H1 (cell line): ENCODE results near the gene UBA5. TPM values are rescaled to one million over a fixed set of nuclear protein-coding genes. Genes with fewer than 3 reads are reported as not detected.
A peak's percentile ranks its signal among the peaks of the same experiment; 100 is the strongest.

Source experiments
- CTCF ChIA-PET: fragments of 300-600 bp; sonication (Branson Sonifier 250); formaldehyde crosslinking; loops from one replicate; lab custom pipeline; 2021; ENCODE audit not compliant: partially characterized antibody; lab: Charles Lee
- POLR2A ChIA-PET: fragments of 300-600 bp; sonication (Branson Sonifier 250); formaldehyde crosslinking; loops from one replicate; lab custom pipeline; 2021; ENCODE audit warnings: inconsistent platforms; ENCODE audit not compliant: partially characterized antibody; lab: Charles Lee
- DNase-seq, 2 experiments: peaks; one replicate each; pipeline versions ENCODE4 v3.0.0 to v3.0.0-alpha.2; 2010 to 2022; ENCODE audit warnings: low spot score in 2 of 2, low read depth in 1 of 2, mixed read lengths in 1 of 2
- FAIRE-seq: peaks from 2 replicates; lab custom pipeline; 2011; peaks lifted over from hg19 to GRCh38; lab: Jason Lieb, UNC
- H2AFZ ChIP-seq: 2 replicates; pipeline ENCODE4 v1.8.1; 2012; ENCODE audit warnings: low read length, inconsistent platforms
- H2AK5ac ChIP-seq: 2 replicates; pipeline ENCODE4 v1.6.1; 2013; ENCODE audit warnings: low read depth, low read length
- H2BK120ac ChIP-seq: replicated peaks from 2 replicates; pipeline ENCODE3; 2013; ENCODE audit warnings: low read depth, low read length, inconsistent platforms
- H2BK12ac ChIP-seq: 2 replicates; pipeline ENCODE4 v1.6.1; 2013; ENCODE audit warnings: low read depth, low read length
- H2BK15ac ChIP-seq: 2 replicates; pipeline ENCODE4 v1.6.1; 2013; ENCODE audit warnings: low read length
- H2BK20ac ChIP-seq: 2 replicates; pipeline ENCODE4 v1.6.1; 2013; ENCODE audit warnings: low read length
- H2BK5ac ChIP-seq: 2 replicates; pipeline ENCODE4 v1.6.1; 2013; ENCODE audit warnings: low read depth, low read length
- H3K14ac ChIP-seq: 2 replicates; pipeline ENCODE4 v1.6.1; 2013; ENCODE audit warnings: inconsistent platforms; ENCODE audit not compliant: insufficient read length
- H3K18ac ChIP-seq: 2 replicates; pipeline ENCODE4 v1.6.1; 2013; ENCODE audit warnings: low read length; ENCODE audit errors: extremely low read depth
- H3K23ac ChIP-seq: 2 replicates; pipeline ENCODE4 v1.6.1; 2013; ENCODE audit warnings: inconsistent platforms; ENCODE audit not compliant: insufficient read length
- H3K23me2 ChIP-seq: 2 replicates; pipeline ENCODE4 v1.6.1; 2013; ENCODE audit warnings: low read depth, low read length
- H3K27ac ChIP-seq: 2 replicates; pipeline ENCODE4 v1.6.1; 2011; ENCODE audit warnings: low read depth, low read length, inconsistent platforms
- H3K27me3 ChIP-seq, 4 experiments: replicated peaks in 1 of 4; 1 replicate in 1 of 4; 2 replicates in 3 of 4; pipeline versions ENCODE4 v1.6.1 to v1.8.1; 2011 to 2013; ENCODE audit warnings: low read length in 3 of 4, mild to moderate bottlenecking in 3 of 4, inconsistent platforms in 2 of 4, mixed read lengths in 2 of 4, moderate library complexity in 1 of 4; ENCODE audit not compliant: control insufficient read depth in 3 of 4, insufficient read depth in 3 of 4; ENCODE audit errors: extremely low read depth in 1 of 4
- H3K36me3 ChIP-seq, 4 experiments: 2 replicates each; pipeline versions ENCODE4 v1.6.1 to v1.8.1; 2011 to 2013; ENCODE audit warnings: mild to moderate bottlenecking in 4 of 4, low read length in 3 of 4, moderate library complexity in 2 of 4, control low read depth in 1 of 4, inconsistent platforms in 1 of 4; ENCODE audit not compliant: insufficient read depth in 4 of 4, control insufficient read depth in 2 of 4
- H3K4ac ChIP-seq: replicated peaks from 2 replicates; pipeline ENCODE3; 2013; ENCODE audit warnings: low read length, low read depth, mixed read lengths, inconsistent platforms; ENCODE audit not compliant: insufficient read length
- H3K4me1 ChIP-seq, 4 experiments: replicated peaks in 1 of 4; 1 replicate in 1 of 4; 2 replicates in 3 of 4; pipeline versions ENCODE4 v1.6.1 to v1.8.1; 2011 to 2013; ENCODE audit warnings: low read length in 3 of 4, inconsistent platforms in 2 of 4, mixed read lengths in 1 of 4; ENCODE audit not compliant: insufficient read depth in 4 of 4, control insufficient read depth in 3 of 4
- H3K4me2 ChIP-seq, 2 experiments: 2 replicates each; pipeline versions ENCODE4 v1.6.1 to v1.8.1; 2011 to 2013; ENCODE audit warnings: low read depth in 2 of 2, low read length in 2 of 2, control low read depth in 1 of 2, inconsistent platforms in 1 of 2, mild to moderate bottlenecking in 1 of 2; ENCODE audit not compliant: insufficient read depth in 1 of 2
- H3K4me3 ChIP-seq, 4 experiments: fragments of 200-600, 300-600 bp in 1 of 4; sonication (generic), shearing (Covaris generic), sonication (Bioruptor Twin) in 1 of 4; 2 replicates each; pipeline versions ENCODE4 v1.5.1 to v1.8.1; 2011 to 2016; ENCODE audit warnings: low read length in 4 of 4, low read depth in 3 of 4, control low read depth in 2 of 4, inconsistent platforms in 2 of 4, mild to moderate bottlenecking in 2 of 4, mixed read lengths in 1 of 4, moderate library complexity in 1 of 4; ENCODE audit not compliant: insufficient read depth in 2 of 4; ENCODE audit errors: extremely low read depth in 1 of 4
- H3K56ac ChIP-seq: replicated peaks from 2 replicates; pipeline ENCODE3; 2013; ENCODE audit warnings: low read depth, mild to moderate bottlenecking, mixed read lengths, low read length, inconsistent platforms; ENCODE audit not compliant: insufficient read length
- H3K79me1 ChIP-seq: 2 replicates; pipeline ENCODE4 v1.6.1; 2013; ENCODE audit warnings: low read depth, low read length, control low read depth
- H3K79me2 ChIP-seq, 2 experiments: 2 replicates each; pipeline versions ENCODE4 v1.6.1 to v1.8.1; 2012 to 2013; ENCODE audit warnings: low read length in 2 of 2, mild to moderate bottlenecking in 2 of 2, inconsistent platforms in 1 of 2; ENCODE audit not compliant: insufficient read depth in 2 of 2, control insufficient read depth in 1 of 2
- H3K9ac ChIP-seq, 4 experiments: replicated peaks in 1 of 4; 1 replicate in 1 of 4; 2 replicates in 3 of 4; pipeline versions ENCODE4 v1.6.1 to v1.8.1; 2011 to 2013; ENCODE audit warnings: low read depth in 3 of 4, low read length in 3 of 4, control low read depth in 2 of 4, mild to moderate bottlenecking in 2 of 4, moderate library complexity in 2 of 4, inconsistent platforms in 1 of 4; ENCODE audit errors: extremely low read depth in 1 of 4
- H3K9me3 ChIP-seq, 2 experiments: 2 replicates each; pipeline versions ENCODE4 v1.6.1 to v1.8.1; 2012 to 2013; ENCODE audit warnings: mild to moderate bottlenecking in 2 of 2, moderate library complexity in 2 of 2, control low read depth in 1 of 2, inconsistent platforms in 1 of 2, low read depth in 1 of 2, low read length in 1 of 2, mixed read lengths in 1 of 2; ENCODE audit not compliant: insufficient read depth in 2 of 2
- H4K20me1 ChIP-seq, 2 experiments: replicated peaks in 1 of 2; 2 replicates each; pipeline versions ENCODE3 to v1.8.1; 2011 to 2013; ENCODE audit warnings: inconsistent platforms in 2 of 2, low read length in 2 of 2, mild to moderate bottlenecking in 1 of 2; ENCODE audit not compliant: insufficient read depth in 2 of 2, control insufficient read depth in 1 of 2
- H4K5ac ChIP-seq: 2 replicates; pipeline ENCODE4 v1.6.1; 2013; ENCODE audit warnings: low read length, low read depth, mixed read lengths, inconsistent platforms; ENCODE audit not compliant: insufficient read length
- H4K8ac ChIP-seq: 2 replicates; pipeline ENCODE4 v1.8.0; 2013; ENCODE audit warnings: mild to moderate bottlenecking, moderate library complexity, low read length, inconsistent platforms; ENCODE audit not compliant: insufficient read depth; ENCODE audit errors: extremely low read depth
- H4K91ac ChIP-seq: replicated peaks from 2 replicates; pipeline ENCODE3; 2013; ENCODE audit warnings: low read length, mixed read lengths, inconsistent platforms; ENCODE audit not compliant: insufficient read length
- ASH2L ChIP-seq: fragments of 200-600, 300-600 bp; sonication (generic); IDR thresholded peaks from one replicate; pipeline ENCODE4 v1.7.1; 2017; ENCODE audit warnings: low read length
- CBX8 ChIP-seq: fragments of 300-800, 300-1000 bp; sonication (generic); IDR thresholded peaks from 2 replicates; pipeline ENCODE4 v1.7.1; 2016; ENCODE audit warnings: low read depth, low read length, borderline replicate concordance
- CEBPB ChIP-seq: IDR thresholded peaks from 2 replicates; pipeline ENCODE4 v1.6.1; 2012; ENCODE audit warnings: low read depth, low read length
- CTBP2 ChIP-seq: IDR thresholded peaks from 2 replicates; pipeline ENCODE4 v1.7.0; 2011; ENCODE audit warnings: borderline replicate concordance, mild to moderate bottlenecking, moderate library complexity, mixed read lengths, low read length; ENCODE audit not compliant: insufficient read depth, insufficient read length
- MAFK ChIP-seq: IDR thresholded peaks from 2 replicates; pipeline ENCODE4 v1.6.1; 2012; ENCODE audit warnings: low read depth, mild to moderate bottlenecking, improper control_type of control experiment, low read length
- NANOG ChIP-seq: IDR thresholded peaks from 2 replicates; pipeline ENCODE4 v1.6.1; 2011; ENCODE audit warnings: low read length, low read depth, mild to moderate bottlenecking, inconsistent platforms; ENCODE audit not compliant: insufficient read depth, poor library complexity, severe bottlenecking
- POLR2A ChIP-seq, 2 experiments: IDR thresholded peaks; 1 replicate in 1 of 2; 2 replicates in 1 of 2; pipeline ENCODE4 v1.6.1; 2011; ENCODE audit warnings: low read depth in 2 of 2, low read length in 2 of 2, mild to moderate bottlenecking in 2 of 2; ENCODE audit errors: control extremely low read depth in 1 of 2
- YY1 ChIP-seq: IDR thresholded peaks from 2 replicates; pipeline ENCODE4 v1.6.1; 2011; ENCODE audit warnings: low read depth, mild to moderate bottlenecking, low read length
- WGBS, 2 experiments: shearing (Covaris generic) in 1 of 2; methylation state at CpG; one replicate each; pipeline versions ENCODE4 v1.1.6 to v1.1.7; 2013 to 2015; ENCODE audit warnings: low lambda C conversion rate in 2 of 2, mixed read lengths in 2 of 2, inconsistent platforms in 1 of 2, low coverage in 1 of 2, missing lambda C conversion rate in 1 of 2; ENCODE audit not compliant: insufficient replicate concordance in 2 of 2, insufficient coverage in 1 of 2, insufficient read length in 1 of 2; ENCODE audit errors: extremely low coverage in 1 of 2, missing lambda C conversion rate in 1 of 2; 5-methylcytosine and 5-hydroxymethylcytosine counted together
- polyA plus RNA-seq, 7 experiments: library from polyadenylated mRNA; depleted of rRNA in 3 of 7; stranded (reverse) in 5 of 7; unstranded in 2 of 7; fragments of >200 nt in 5 of 7; fragments of 200-250 nt in 2 of 7; gene quantifications; 1 replicate in 5 of 7; 2 replicates in 1 of 7; 4 replicates in 1 of 7; pipeline versions ENCODE4 v1.2.1 to v1.2.3, GENCODE V29; 2011 to 2013; ENCODE audit warnings: missing spikeins in 2 of 7, mixed read lengths in 2 of 7
- total RNA-seq: library from RNA; stranded (reverse); fragmentation: NEBNext Ultra II Directional; extraction: Animal tissue kit (Norgen Biotek cat#: 25700); gene quantifications from 2 replicates; pipeline ENCODE4 v1.2.1, GENCODE V29; 2021
- TF ChIP-seq, protein P1 (sequence below), 3 experiments: IDR thresholded peaks; 1 replicate in 2 of 3; 2 replicates in 1 of 3; pipeline versions ENCODE4 v1.5.1 to v1.6.1; 2011; ENCODE audit warnings: low read length in 3 of 3, mild to moderate bottlenecking in 3 of 3, inconsistent platforms in 2 of 3, low read depth in 1 of 3, moderate library complexity in 1 of 3; ENCODE audit not compliant: insufficient read depth in 1 of 3; ENCODE audit errors: control extremely low read depth in 1 of 3

The UBA5 gene
- total and polyA plus RNA-seq, 2 of the 8 experiments (the other 6 are each of a cell fraction or from before 2014, with no cell fraction given), result 11.0 to 28.0 TPM

DNA sequence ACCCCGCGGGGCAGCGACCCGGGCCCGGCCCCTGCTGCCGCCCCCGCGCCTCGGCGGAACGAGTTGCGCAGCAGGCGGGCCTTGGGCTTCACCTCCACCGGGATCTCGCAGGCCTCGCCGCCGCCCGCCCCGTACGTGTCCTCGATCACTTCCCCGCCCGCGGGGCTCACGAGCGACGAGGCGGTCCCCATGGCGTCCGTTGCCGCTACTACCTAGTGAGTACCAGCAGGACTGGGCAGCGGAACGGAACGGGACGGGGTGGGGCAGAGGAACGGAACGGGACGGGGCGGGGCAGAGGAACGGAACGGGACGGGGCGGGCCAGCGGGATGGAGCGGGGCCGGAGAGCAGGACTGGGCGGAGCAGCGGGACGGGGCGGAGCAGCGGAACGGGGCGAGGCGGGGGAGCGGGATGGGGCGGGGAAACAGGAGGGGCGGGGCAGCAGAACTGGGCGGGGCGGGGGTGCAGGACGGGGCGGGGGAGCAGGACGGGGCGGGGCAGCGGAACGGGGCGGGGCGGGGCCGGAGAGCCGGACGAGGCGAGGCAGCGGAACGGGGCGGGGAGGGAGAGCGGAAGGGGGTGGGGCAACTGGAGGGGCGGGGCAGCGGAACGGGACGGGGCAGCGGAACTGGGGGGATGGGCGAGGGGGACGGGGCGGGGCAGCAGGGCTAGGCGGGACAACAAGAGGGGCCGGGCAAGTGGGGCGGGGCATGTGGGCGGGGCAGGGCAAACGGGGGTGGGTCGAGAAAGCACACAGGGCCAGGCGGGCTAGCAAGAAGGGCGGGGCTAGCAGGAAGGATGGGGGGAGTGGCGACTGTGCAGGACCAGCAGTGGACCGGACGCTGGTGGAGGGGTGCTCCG lies 62.3 kb downstream of the UBA5 start, which contains the start of gene NPHP3:
Gene NPHP3, minus strand, starts transcription at position 245 of the 859 bp plus-strand sequence. Its CDS starts 54 bp downstream, at position 191.
- Histone ChIP-seq H2BK120ac (no peak within 1 kb of the TSS), H3K4me3 (peak within 1 kb of the TSS; percentile 60 to 96 (median 88)), H3K23ac (no peak within 1 kb of the TSS), H3K79me1 (no peaks in the 10 kb centered on the region), H3K9ac (peak within 1 kb of the TSS; percentile 68 to 83 (median 74)), H3K27ac (peak within 1 kb of the TSS; percentile 75; the same call in 1 of the 2 replicates), H2BK15ac (no peak within 1 kb of the TSS), H2BK5ac (peak within 1 kb of the TSS; percentile 69; the same call in 1 of the 2 replicates), H2AK5ac (no peak within 1 kb of the TSS), H2BK20ac (no peak within 1 kb of the TSS), H3K56ac (peak within 1 kb of the TSS; percentile 49), H3K4me2 (peak within 1 kb of the TSS; percentile 64 to 74), H3K27me3 (no peaks in the 10 kb centered on the region), H2AFZ (peak within 1 kb of the TSS; percentile 97), H3K18ac (peak within 1 kb of the TSS; percentile 96), H3K4ac (peak within 1 kb of the TSS; percentile 69), H3K4me1 (peaks cover 0 to 2% (median 0%) of the 10 kb centered on the region in 4 experiments; a peak in 1 of 7 replicates), H3K14ac (no peak within 1 kb of the TSS), H3K79me2 (peaks cover 0 to 7% of the 10 kb centered on the region in 2 experiments; a peak in 1 of 4 replicates), H3K23me2 (no peaks in the 10 kb centered on the region), H3K9me3 (no peaks in the 10 kb centered on the region), H4K5ac (peak within 1 kb of the TSS; percentile 43), H2BK12ac (no peak within 1 kb of the TSS), H4K8ac (peak within 1 kb of the TSS; percentile 86), H3K36me3 (peaks cover 0 to 11% (median 6%) of the 10 kb centered on the region in 4 experiments; a peak in 4 of 8 replicates), H4K91ac (no peak within 1 kb of the TSS), H4K20me1 (no peaks in the 10 kb centered on the region)
- ChIA-PET CTCF (interaction anchor here (0.6 to 1.3 kb wide), 3 partner anchors 79 to 318 kb away, joined by 3 read pairs; no protein-coding TSS in a partner anchor), POLR2A (no interaction called here)
- WGBS, 2 experiments, result 2% methylated on average over 19 of the region's 96 CpGs; no CpG with 5 or more reads in 1 of the 2 experiments
- DNase-seq (peak; percentile 85 to 90), FAIRE-seq (no peak)
- TF ChIP-seq CEBPB, result no peak
- no peak; a peak in 1 of 3 replicates for TF ChIP-seq POLR2A (IDR thresholded peaks at IDR 0.05; ENCODE audit: control extremely low read depth in 1 of 2, low read depth in 2 of 2, low read length in 2 of 2)
- TF ChIP-seq ASH2L, result no peak
- TF ChIP-seq CBX8, result no peak
- no peak for TF ChIP-seq MAFK
- no peak for TF ChIP-seq CTBP2
- no peak for TF ChIP-seq YY1
- TF ChIP-seq, protein P1, sequence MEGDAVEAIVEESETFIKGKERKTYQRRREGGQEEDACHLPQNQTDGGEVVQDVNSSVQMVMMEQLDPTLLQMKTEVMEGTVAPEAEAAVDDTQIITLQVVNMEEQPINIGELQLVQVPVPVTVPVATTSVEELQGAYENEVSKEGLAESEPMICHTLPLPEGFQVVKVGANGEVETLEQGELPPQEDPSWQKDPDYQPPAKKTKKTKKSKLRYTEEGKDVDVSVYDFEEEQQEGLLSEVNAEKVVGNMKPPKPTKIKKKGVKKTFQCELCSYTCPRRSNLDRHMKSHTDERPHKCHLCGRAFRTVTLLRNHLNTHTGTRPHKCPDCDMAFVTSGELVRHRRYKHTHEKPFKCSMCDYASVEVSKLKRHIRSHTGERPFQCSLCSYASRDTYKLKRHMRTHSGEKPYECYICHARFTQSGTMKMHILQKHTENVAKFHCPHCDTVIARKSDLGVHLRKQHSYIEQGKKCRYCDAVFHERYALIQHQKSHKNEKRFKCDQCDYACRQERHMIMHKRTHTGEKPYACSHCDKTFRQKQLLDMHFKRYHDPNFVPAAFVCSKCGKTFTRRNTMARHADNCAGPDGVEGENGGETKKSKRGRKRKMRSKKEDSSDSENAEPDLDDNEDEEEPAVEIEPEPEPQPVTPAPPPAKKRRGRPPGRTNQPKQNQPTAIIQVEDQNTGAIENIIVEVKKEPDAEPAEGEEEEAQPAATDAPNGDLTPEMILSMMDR (IDR thresholded peaks at IDR 0.05; ENCODE audit: control extremely low read depth in 1 of 3, insufficient read depth in 1 of 3, low read depth in 1 of 3, low read length in 3 of 3), result no peak
- no peak for TF ChIP-seq NANOG
